Spleen (tissue), 11 donors: ENCODE measurements around the gene ACTG1. TPM values are rescaled to one million over a fixed set of nuclear protein-coding genes. Genes with fewer than 3 reads are reported as not detected.

Experiments
- DNase-seq: peaks from one replicate; pipeline ENCODE4 v3.0.0-alpha.2; 2020
- H3K27ac ChIP-seq, 8 donors: fragments of 200-600 bp; sonication (generic) in 7 of 8; 1 replicate in 4 of 8; 2 replicates in 4 of 8; pipeline versions ENCODE4 v1.5.0 to v1.8.0; 2016 to 2021; ENCODE audit warnings: inconsistent platforms in 4 of 8, mild to moderate bottlenecking in 4 of 8, moderate library complexity in 1 of 8
- H3K27me3 ChIP-seq, 7 donors: fragments of 200-600 bp; sonication (generic) in 6 of 7; replicated peaks in 1 of 7; 1 replicate in 4 of 7; 2 replicates in 3 of 7; pipeline versions ENCODE4 v1.5.0 to v1.8.0; 2016 to 2021; ENCODE audit warnings: inconsistent platforms in 3 of 7, mild to moderate bottlenecking in 1 of 7
- H3K36me3 ChIP-seq, 6 donors: fragments of 200-600 bp; sonication (generic) in 5 of 6; 1 replicate in 4 of 6; 2 replicates in 2 of 6; pipeline versions ENCODE4 v1.5.0 to v1.8.0; 2016 to 2021; ENCODE audit warnings: inconsistent platforms in 2 of 6
- H3K4me1 ChIP-seq, 6 donors: fragments of 200-600 bp; sonication (generic) in 5 of 6; 1 replicate in 3 of 6; 2 replicates in 3 of 6; pipeline versions ENCODE4 v1.5.0 to v1.8.0; 2016 to 2021; ENCODE audit warnings: inconsistent platforms in 3 of 6
- H3K4me3 ChIP-seq, 8 donors: fragments of 200-600 bp; sonication (generic) in 7 of 8; 1 replicate in 4 of 8; 2 replicates in 4 of 8; pipeline versions ENCODE4 v1.5.0 to v1.8.0; 2016 to 2021; ENCODE audit warnings: inconsistent platforms in 4 of 8, mild to moderate bottlenecking in 4 of 8, moderate library complexity in 2 of 8
- H3K9me3 ChIP-seq, 8 donors: fragments of 200-600 bp; sonication (generic) in 7 of 8; 1 replicate in 4 of 8; 2 replicates in 4 of 8; pipeline versions ENCODE4 v1.5.0 to v1.8.0; 2016 to 2021; ENCODE audit warnings: inconsistent platforms in 4 of 8
- CTCF ChIP-seq, 11 experiments: fragments of 200-600 bp in 7 of 11; fragments of 450-650 bp in 4 of 11; sonication (generic) in 4 of 11; IDR thresholded peaks in 8 of 11; conservative IDR thresholded peaks in 3 of 11; 1 replicate in 7 of 11; 2 replicates in 4 of 11; pipeline versions ENCODE4 v1.4.0 to v1.8.0; 2016 to 2021; ENCODE audit warnings: antibody characterized with exemption in 11 of 11, inconsistent platforms in 4 of 11, mild to moderate bottlenecking in 1 of 11
- POLR2A ChIP-seq, 3 donors: fragments of 450-650 bp; IDR thresholded peaks; one replicate each; pipeline ENCODE4 v1.5.1; 2017; ENCODE audit warnings: antibody characterized with exemption in 3 of 3, mild to moderate bottlenecking in 1 of 3
- POLR2AphosphoS5 ChIP-seq, 3 donors: sonication (generic); formaldehyde crosslinking; IDR thresholded peaks; one replicate each; pipeline ENCODE4 v1.5.1; 2017; ENCODE audit warnings: antibody characterized with exemption in 3 of 3
- WGBS, 5 donors: extraction: QIAGEN DNeasy Blood & Tissue Kit in 3 of 5; methylation state at CpG; one replicate each; pipeline versions ENCODE4 v1.1.5 to v1.1.7; 2013 to 2018; 5-methylcytosine and 5-hydroxymethylcytosine counted together
- intact Hi-C: fragments of 100-400 bp; cut with DNase I; formaldehyde crosslinking; loops from one replicate; pipeline ENCODE4 v1.15.0; 2023; ENCODE audit warnings: low total_unique reads
- polyA plus RNA-seq, 3 donors: library from polyadenylated mRNA; stranded (reverse); fragments of 200-250 nt; gene quantifications; one replicate each; pipeline ENCODE4 v1.2.1, GENCODE V29; 2013
- total RNA-seq, 7 donors: library from RNA; depleted of rRNA in 3 of 7; stranded (reverse); fragments of >200 nt in 3 of 7; fragmentation: NEBNext Ultra II Directional in 4 of 7; extraction: Animal tissue kit (Norgen Biotek cat#: 25700) in 4 of 7; gene quantifications; one replicate each; pipeline versions ENCODE4 v1.1.0 to v1.2.1, GENCODE V29; 2016 to 2021
- donor health status: healthy with polysubstance abuse.
- donor health status: DM: no; HTN: no; CAD: no; lungs with moderate emphysema.
- donor health status: DM: no; HTN: no; CAD: no.
- donor health status: Bipolar disorder and iron deficiency.
- donor health status: healthy.
- donor health status: DM: no; HTN: no; CAD: no.
- donor health status: DM: yes; HTN: yes; CAD: no.

Gene ACTG1
- total and polyA plus RNA-seq, 10 donors = 1,119 to 6,270 (median 2,106) TPM

DNA sequence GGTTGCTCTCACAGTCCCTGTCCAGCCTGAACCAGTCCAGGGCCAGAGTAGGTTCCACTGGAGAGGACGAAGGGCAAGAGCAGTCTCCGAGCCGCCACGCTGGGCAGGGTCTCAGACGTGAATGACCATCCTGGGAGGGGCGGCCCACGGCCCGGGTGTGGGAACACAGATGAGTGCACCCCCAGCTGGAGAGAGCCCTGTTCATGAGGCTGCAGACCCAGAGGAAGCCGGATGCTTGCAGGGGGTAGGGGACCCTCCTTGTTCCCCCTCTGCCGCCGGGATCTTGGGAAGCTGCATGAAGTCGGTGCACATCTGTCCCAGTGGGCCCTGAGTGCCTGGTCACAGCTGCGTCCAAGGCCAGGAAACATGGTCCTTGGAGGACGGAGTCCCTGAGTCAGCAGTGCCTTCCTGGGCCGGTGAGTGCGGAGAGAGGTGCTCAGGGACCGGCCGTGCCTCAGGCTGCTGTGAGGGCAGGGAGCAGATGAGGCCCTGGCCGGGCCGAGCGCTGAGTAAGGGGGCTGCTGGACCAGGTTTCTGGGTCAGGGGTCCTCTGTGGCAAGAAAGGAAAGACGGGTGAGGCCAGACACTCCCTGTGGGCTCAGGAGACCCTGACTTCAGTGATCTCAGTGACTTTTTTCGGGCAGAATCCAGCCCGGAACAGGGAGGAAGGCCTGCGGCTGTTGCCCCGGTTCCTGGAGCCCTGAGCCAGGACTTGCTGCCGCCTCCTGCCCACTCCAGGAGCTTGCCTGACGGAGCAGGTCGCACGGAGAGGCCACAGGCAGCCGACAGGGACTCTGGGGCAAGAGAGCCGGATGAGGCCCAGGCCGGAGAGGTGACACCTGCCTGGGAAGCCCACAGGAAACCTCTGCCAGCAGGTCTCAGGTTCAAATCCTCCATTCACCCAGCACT is 45.8 kb downstream of the ACTG1 start:
- no peaks in the 10 kb centered on the region for H3K9me3 ChIP-seq
- no peak overlapping the region for H3K4me3 ChIP-seq
- peak overlapping the region in 3 of 8 donors; percentile 4 to 63 (median 23) for H3K27ac ChIP-seq
- H3K27me3 ChIP-seq = no peaks in the 10 kb centered on the region
- TF ChIP-seq POLR2AphosphoS5 (IDR thresholded peaks at IDR 0.05) (peak in 2 of 3 donors; percentile 30 to 37), CTCF (IDR thresholded peaks at IDR 0.05 in 8 of 11, conservative IDR thresholded peaks at IDR 0.05 in 3 of 11) (no peak), POLR2A (IDR thresholded peaks at IDR 0.05) (no peak)
- DNase-seq = no peak
- peaks cover 0 to 26% (median 7%) of the 10 kb centered on the region in 6 donors for H3K4me1 ChIP-seq
- H3K36me3 ChIP-seq = peaks cover 0 to 27% (median 0%) of the 10 kb centered on the region in 6 donors
- WGBS, 5 donors = 69 to 83% (median 78%) methylated on average over 21 to 33 of the region's 33 CpGs
- intact Hi-C loops = no loop called here

- Histone ChIP-seq H3K4me3 (no peak overlapping the region), H3K9me3 (no peaks in the 10 kb centered on the region), H3K27me3 (no peaks in the 10 kb centered on the region), H3K27ac (no peak overlapping the region), H3K4me1 (peaks cover 0 to 35% (median 12%) of the 10 kb centered on the region in 6 donors), H3K36me3 (peaks cover 0 to 31% (median 0%) of the 10 kb centered on the region in 6 donors)
- intact Hi-C loops = no loop called here
- 75 to 85% (median 82%) methylated on average over 17 of the region's 17 CpGs for WGBS, 5 donors
- no peak for DNase-seq
- TF ChIP-seq CTCF (IDR thresholded peaks at IDR 0.05 in 8 of 11, conservative IDR thresholded peaks at IDR 0.05 in 3 of 11) (no peak), POLR2A (IDR thresholded peaks at IDR 0.05) (no peak), POLR2AphosphoS5 (IDR thresholded peaks at IDR 0.05) (no peak)
Observed at GRCh38 chr17:81465910-81466309, 46.7 kb downstream of the ACTG1 start.

GRCh38 chr17:81464586-81464985 is 48.0 kb downstream of the ACTG1 start:
- H3K36me3 ChIP-seq = peaks cover 0 to 39% (median 0%) of the 10 kb centered on the region in 6 donors
- no peak for TF ChIP-seq POLR2AphosphoS5 (IDR thresholded peaks at IDR 0.05)
- TF ChIP-seq CTCF (IDR thresholded peaks at IDR 0.05 in 8 of 11, conservative IDR thresholded peaks at IDR 0.05 in 3 of 11) = no peak
- TF ChIP-seq POLR2A (IDR thresholded peaks at IDR 0.05) = no peak
- H3K9me3 ChIP-seq = no peaks in the 10 kb centered on the region
- intact Hi-C loops = no loop called here
- no peak for DNase-seq
- WGBS, 5 donors = 70 to 84% (median 76%) methylated on average over 8 to 9 of the region's 9 CpGs
- no peak overlapping the region for H3K27ac ChIP-seq
- H3K4me1 ChIP-seq = peaks cover 0 to 48% (median 22%) of the 10 kb centered on the region in 6 donors
- H3K27me3 ChIP-seq = no peaks in the 10 kb centered on the region
- no peak overlapping the region for H3K4me3 ChIP-seq

DNA sequence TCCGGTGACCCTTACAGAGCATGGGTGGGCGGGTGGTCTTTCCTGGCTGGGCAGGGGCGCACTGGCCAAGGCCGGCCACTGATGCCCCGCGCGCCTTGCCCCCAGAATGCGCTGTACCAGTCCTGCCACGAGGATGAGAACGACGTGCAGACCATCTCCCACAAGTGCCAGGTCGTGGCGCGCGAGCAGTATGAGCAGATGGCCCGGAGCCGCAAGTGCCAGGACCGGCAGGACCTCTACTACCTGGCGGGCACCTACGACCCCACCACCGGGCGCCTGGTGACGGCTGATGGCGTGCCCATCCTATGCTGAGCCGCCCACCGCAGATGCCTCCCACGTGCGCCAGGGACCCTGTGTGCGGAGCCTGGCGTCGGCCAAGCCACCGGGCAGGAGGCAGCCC is 49.1 kb downstream of the ACTG1 start:
- intact Hi-C loops = no loop called here
- H3K36me3 ChIP-seq = peaks cover 0 to 50% (median 0%) of the 10 kb centered on the region in 6 donors
- H3K9me3 ChIP-seq = no peaks in the 10 kb centered on the region
- no peak overlapping the region for H3K27ac ChIP-seq
- TF ChIP-seq CTCF (IDR thresholded peaks at IDR 0.05 in 8 of 11, conservative IDR thresholded peaks at IDR 0.05 in 3 of 11) (no peak), POLR2A (IDR thresholded peaks at IDR 0.05) (no peak), POLR2AphosphoS5 (IDR thresholded peaks at IDR 0.05) (no peak)
- no peak for DNase-seq
- WGBS, 5 donors = 90 to 95% (median 95%) methylated on average over 23 to 32 of the region's 32 CpGs
- H3K27me3 ChIP-seq = no peaks in the 10 kb centered on the region
- H3K4me1 ChIP-seq = peaks cover 0 to 59% (median 29%) of the 10 kb centered on the region in 6 donors
- H3K4me3 ChIP-seq = no peak overlapping the region
